ENCODE data around the gene HOXC11. TPM values are rescaled to one million over a fixed set of nuclear protein-coding genes. Genes with fewer than 3 reads are reported as not detected.

HOXC11 gene
- total RNA-seq, 2 donors from 2014 or later = not detected

- peaks cover 70 to 74% of the 10 kb centered on the region in 2 donors for H3K27me3 Mint-ChIP-seq
- peaks cover 17 to 32% of the 10 kb centered on the region in 2 donors for H3K4me1 Mint-ChIP-seq (ENCODE audit: low read depth in 2 of 2)
- ATAC-seq = no peak
- H3K9me3 Mint-ChIP-seq = no peaks in the 10 kb centered on the region
- no peak overlapping the region for H3K27ac Mint-ChIP-seq
- H3K4me3 Mint-ChIP-seq = no peak overlapping the region
- no peaks in the 10 kb centered on the region for H3K36me3 Mint-ChIP-seq
- DNase-seq (ENCODE audit: low spot score) = no peak
These were observed 29.5 kb downstream of the HOXC11 start for GRCh38 chr12:54002278-54002914.

- Mint-ChIP-seq H3K4me1 (ENCODE audit: low read depth in 2 of 2) (peaks cover 12 to 28% of the 10 kb centered on the region in 2 donors), H3K27ac (no peak overlapping the region), H3K27me3 (peaks cover 68 to 74% of the 10 kb centered on the region in 2 donors), H3K4me3 (no peak overlapping the region), H3K36me3 (no peaks in the 10 kb centered on the region), H3K9me3 (no peaks in the 10 kb centered on the region)
- ATAC-seq (no peak), DNase-seq (ENCODE audit: low spot score) (no peak)
These were observed 30.0 kb downstream of the HOXC11 start for GRCh38 chr12:54002915-54003389.

- H3K36me3 Mint-ChIP-seq = no peaks in the 10 kb centered on the region
- peaks cover 12 to 26% of the 10 kb centered on the region in 2 donors for H3K4me1 Mint-ChIP-seq (ENCODE audit: low read depth in 2 of 2)
- no peak for ATAC-seq
- DNase-seq (ENCODE audit: low spot score) = no peak
- peaks cover 65 to 68% of the 10 kb centered on the region in 2 donors for H3K27me3 Mint-ChIP-seq
- no peak overlapping the region for H3K4me3 Mint-ChIP-seq
- H3K27ac Mint-ChIP-seq = no peak overlapping the region
- H3K9me3 Mint-ChIP-seq = no peaks in the 10 kb centered on the region
These were observed 30.7 kb downstream of the HOXC11 start for GRCh38 chr12:54003625-54004024.

GRCh38 chr12:54004063-54004840 is 31.3 kb downstream of the HOXC11 start:
- DNase-seq (ENCODE audit: low spot score) (no peak), ATAC-seq (no peak)
- Mint-ChIP-seq H3K27ac (no peak overlapping the region), H3K4me1 (ENCODE audit: low read depth in 2 of 2) (peaks cover 12 to 28% of the 10 kb centered on the region in 2 donors), H3K9me3 (no peaks in the 10 kb centered on the region), H3K36me3 (no peaks in the 10 kb centered on the region), H3K27me3 (peaks cover 63 to 64% of the 10 kb centered on the region in 2 donors), H3K4me3 (no peak overlapping the region)

- peaks cover 60 to 72% of the 10 kb centered on the region in 2 donors for H3K27me3 Mint-ChIP-seq
- peak overlapping the region in 1 of 2 donors; percentile 40 for H3K27ac Mint-ChIP-seq
- H3K4me3 Mint-ChIP-seq = no peak overlapping the region
- no peaks in the 10 kb centered on the region for H3K9me3 Mint-ChIP-seq
- peaks cover 12 to 25% of the 10 kb centered on the region in 2 donors for H3K4me1 Mint-ChIP-seq (ENCODE audit: low read depth in 2 of 2)
- DNase-seq (ENCODE audit: low spot score) (no peak), ATAC-seq (no peak)
- H3K36me3 Mint-ChIP-seq = no peaks in the 10 kb centered on the region
These were observed 32.1 kb downstream of the HOXC11 start for GRCh38 chr12:54004841-54005530.

- DNase-seq (ENCODE audit: low spot score) (no peak), ATAC-seq (no peak)
- Mint-ChIP-seq H3K9me3 (no peaks in the 10 kb centered on the region), H3K4me3 (peak overlapping the region; percentile 78), H3K27ac (peak overlapping the region in 1 of 2 donors; percentile 40), H3K4me1 (ENCODE audit: low read depth in 2 of 2) (peaks cover 12 to 22% of the 10 kb centered on the region in 2 donors), H3K27me3 (peaks cover 60 to 77% of the 10 kb centered on the region in 2 donors), H3K36me3 (no peaks in the 10 kb centered on the region)
These were observed 32.6 kb downstream of the HOXC11 start for GRCh38 chr12:54005531-54005852.

- Mint-ChIP-seq H3K36me3 (no peaks in the 10 kb centered on the region), H3K27ac (peak overlapping the region in 1 of 2 donors; percentile 40), H3K4me3 (peak overlapping the region; percentile 78), H3K9me3 (no peaks in the 10 kb centered on the region), H3K27me3 (peaks cover 60 to 82% of the 10 kb centered on the region in 2 donors), H3K4me1 (ENCODE audit: low read depth in 2 of 2) (peaks cover 15 to 23% of the 10 kb centered on the region in 2 donors)
- ATAC-seq (peak; percentile 86 to 89), DNase-seq (ENCODE audit: low spot score) (peak; percentile 85)
These were observed 33.1 kb downstream of the HOXC11 start for GRCh38 chr12:54005853-54006558.

- ATAC-seq = no peak
These were observed 33.8 kb downstream of the HOXC11 start for GRCh38 chr12:54006559-54007220.

GRCh38 chr12:54007538-54008259 is 34.8 kb downstream of the HOXC11 start:
- Mint-ChIP-seq H3K36me3 (no peaks in the 10 kb centered on the region), H3K27ac (no peak overlapping the region)
- DNase-seq (ENCODE audit: low spot score) = no peak

More at GRCh38 chr12:54006559-54007220, 33.8 kb downstream of the HOXC11 start:
- Mint-ChIP-seq H3K4me1 (ENCODE audit: low read depth in 2 of 2) (peaks cover 21 to 25% of the 10 kb centered on the region in 2 donors), H3K27ac (peak overlapping the region in 1 of 2 donors; percentile 40), H3K36me3 (no peaks in the 10 kb centered on the region), H3K9me3 (no peaks in the 10 kb centered on the region), H3K4me3 (peak overlapping the region; percentile 78), H3K27me3 (peaks cover 61 to 84% of the 10 kb centered on the region in 2 donors)
- DNase-seq (ENCODE audit: low spot score) = no peak

GRCh38 chr12:54008260-54008552 is 35.3 kb downstream of the HOXC11 start:
- Mint-ChIP-seq H3K27ac (no peak overlapping the region), H3K36me3 (no peaks in the 10 kb centered on the region), H3K4me3 (no peak overlapping the region), H3K27me3 (peaks cover 58 to 84% of the 10 kb centered on the region in 2 donors), H3K9me3 (no peaks in the 10 kb centered on the region), H3K4me1 (ENCODE audit: low read depth in 2 of 2) (peaks cover 22 to 23% of the 10 kb centered on the region in 2 donors)
- ATAC-seq (no peak), DNase-seq (ENCODE audit: low spot score) (no peak)

More at GRCh38 chr12:54007538-54008259, 34.8 kb downstream of the HOXC11 start:
- Mint-ChIP-seq H3K4me1 (ENCODE audit: low read depth in 2 of 2) (peaks cover 22 to 23% of the 10 kb centered on the region in 2 donors), H3K9me3 (no peaks in the 10 kb centered on the region), H3K4me3 (no peak overlapping the region), H3K27me3 (peaks cover 60 to 84% of the 10 kb centered on the region in 2 donors)
- ATAC-seq = no peak

- peaks cover 20 to 22% of the 10 kb centered on the region in 2 donors for H3K4me1 Mint-ChIP-seq (ENCODE audit: low read depth in 2 of 2)
- DNase-seq (ENCODE audit: low spot score) (no peak), ATAC-seq (no peak)
- H3K9me3 Mint-ChIP-seq = no peaks in the 10 kb centered on the region
- H3K36me3 Mint-ChIP-seq = no peaks in the 10 kb centered on the region
- H3K27me3 Mint-ChIP-seq = peaks cover 58 to 83% of the 10 kb centered on the region in 2 donors
- no peak overlapping the region for H3K27ac Mint-ChIP-seq
- peak overlapping the region; percentile 74 for H3K4me3 Mint-ChIP-seq
These were observed 36.5 kb downstream of the HOXC11 start for GRCh38 chr12:54009171-54010052.
